HepG2 (cell line): Measurements from ENCODE around the gene ANKRD55. TPM values are rescaled to one million over a fixed set of nuclear protein-coding genes. Genes with fewer than 3 reads are reported as not detected.

ENCODE experiments used
- polyA plus RNA-seq, 8 experiments: library from polyadenylated mRNA; depleted of rRNA in 3 of 8; stranded (reverse) in 7 of 8; unstranded in 1 of 8; fragments of >200 nt; fragmentation: Illumina TruSeq in 4 of 8; extraction: Trizol in 4 of 8; gene quantifications; 2 replicates each; pipeline versions ENCODE4 v1.2.1 to v1.2.3, GENCODE V29; 2011 to 2016; ENCODE audit warnings: low read depth in 4 of 8, missing spikeins in 1 of 8, mixed read lengths in 1 of 8; ENCODE audit not compliant: insufficient read depth in 1 of 8
- small RNA-seq, 3 experiments: library from RNA; depleted of rRNA; stranded (forward); fragments of <200 nt; gene quantifications; one replicate each; pipeline ENCODE3, GENCODE V24; 2012; ENCODE audit warnings: low read depth in 2 of 3, low replicate concordance in 1 of 3; ENCODE audit not compliant: insufficient read length in 3 of 3, insufficient read depth in 2 of 3
- total RNA-seq, 5 experiments: library from RNA; depleted of rRNA; stranded (reverse); fragments of >200 nt; fragmentation: Illumina TruSeq; extraction: Trizol; gene quantifications; 2 replicates each; pipeline ENCODE4 v1.2.3, GENCODE V29; 2016; ENCODE audit warnings: low read depth in 1 of 5

ANKRD55 gene
- total and polyA plus RNA-seq, 2 of the 13 experiments (the other 11 are each of a cell fraction or from before 2014, with no cell fraction given), result 0.11 to 0.28 TPM

Small RNA genes within 50 kb of the gene (small RNA-seq; reads per million reads assigned to genes)
- gene RNA5SP184, result 0 reads per million in 3 experiments
- 0 to 0.33 (median 0) reads per million in 3 experiments for gene RNA5SP185
- gene RNU6-299P, result 0 reads per million in 3 experiments

Other genes starting within 250 kb of the ANKRD55 start
- 161 and 166 TPM in 2 replicates for gene IL6ST, start 238.4 kb downstream of the ANKRD55 start, total RNA-seq (2016; rRNA removed; fragmentation: Illumina TruSeq; extraction: Trizol)
- gene IL6ST, start 238.4 kb downstream of the ANKRD55 start, polyA plus RNA-seq (2011; rRNA removed), result 57.9 and 66.6 TPM in 2 replicates